ENCODE measurements around the gene LDB1. TPM values are rescaled to one million over a fixed set of nuclear protein-coding genes. Genes with fewer than 3 reads are reported as not detected.

The LDB1 gene
- total and polyA plus RNA-seq, 2 of the 13 experiments (the other 11 are each of a cell fraction or from before 2014, with no cell fraction given): 17.2 to 45.5 TPM

DNA sequence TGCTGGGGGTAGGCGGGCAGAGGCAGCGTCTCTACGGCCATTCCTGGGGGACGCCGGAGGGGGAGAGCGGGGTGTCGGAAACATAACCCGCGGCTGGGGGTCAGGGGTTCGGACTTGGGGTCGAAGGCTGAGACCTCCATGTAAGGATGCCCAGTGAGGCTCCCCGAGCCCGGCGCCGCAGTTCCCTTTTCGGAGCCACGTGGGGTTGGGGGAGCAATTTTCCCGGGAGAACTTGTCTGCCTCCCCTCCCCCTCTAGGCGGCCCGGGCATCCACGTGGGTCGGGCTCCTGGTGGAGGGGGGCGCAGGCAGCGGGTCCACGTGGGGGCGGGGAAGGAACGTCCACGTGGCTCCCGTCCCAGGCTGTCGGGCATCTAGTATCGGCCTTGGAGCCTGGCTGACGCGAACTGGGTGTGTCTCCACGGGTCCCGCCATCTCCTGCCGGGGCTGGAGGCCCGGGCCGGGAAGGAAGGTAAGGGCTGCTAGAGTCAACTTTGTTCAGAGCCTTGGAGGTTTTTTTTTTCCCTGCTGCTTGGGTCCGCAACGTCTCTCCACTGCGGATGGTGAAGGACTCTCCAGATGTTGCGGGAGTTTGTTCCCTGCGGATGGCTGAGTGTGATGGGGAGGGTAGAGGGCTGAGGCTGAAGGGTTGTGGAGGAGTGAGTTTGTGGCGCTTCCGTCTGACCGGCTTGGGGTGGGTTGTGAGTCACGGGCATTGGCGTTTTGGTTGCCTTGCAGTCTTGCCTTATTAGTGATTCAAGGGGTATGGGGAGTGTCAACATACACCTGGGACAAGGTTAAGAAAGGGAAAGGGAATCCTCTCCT lies 13.4 kb upstream of the LDB1 start (continued):
- TF ChIP-seq, protein P1, sequence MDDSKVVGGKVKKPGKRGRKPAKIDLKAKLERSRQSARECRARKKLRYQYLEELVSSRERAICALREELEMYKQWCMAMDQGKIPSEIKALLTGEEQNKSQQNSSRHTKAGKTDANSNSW (CRISPR knock-in tag; IDR thresholded peaks at IDR 0.05; ENCODE audit: borderline replicate concordance): no peak; the same call in 1 of the 2 replicates
- TF ChIP-seq, protein P2, sequence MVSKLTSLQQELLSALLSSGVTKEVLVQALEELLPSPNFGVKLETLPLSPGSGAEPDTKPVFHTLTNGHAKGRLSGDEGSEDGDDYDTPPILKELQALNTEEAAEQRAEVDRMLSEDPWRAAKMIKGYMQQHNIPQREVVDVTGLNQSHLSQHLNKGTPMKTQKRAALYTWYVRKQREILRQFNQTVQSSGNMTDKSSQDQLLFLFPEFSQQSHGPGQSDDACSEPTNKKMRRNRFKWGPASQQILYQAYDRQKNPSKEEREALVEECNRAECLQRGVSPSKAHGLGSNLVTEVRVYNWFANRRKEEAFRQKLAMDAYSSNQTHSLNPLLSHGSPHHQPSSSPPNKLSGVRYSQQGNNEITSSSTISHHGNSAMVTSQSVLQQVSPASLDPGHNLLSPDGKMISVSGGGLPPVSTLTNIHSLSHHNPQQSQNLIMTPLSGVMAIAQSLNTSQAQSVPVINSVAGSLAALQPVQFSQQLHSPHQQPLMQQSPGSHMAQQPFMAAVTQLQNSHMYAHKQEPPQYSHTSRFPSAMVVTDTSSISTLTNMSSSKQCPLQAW (CRISPR knock-in tag; IDR thresholded peaks at IDR 0.05): peak; percentile 62; the same call in 1 of the 2 replicates
- TF ChIP-seq ZNF746 (CRISPR knock-in tag; IDR thresholded peaks at IDR 0.05): 0 out of 2 replicates have a peak, but pooled peaks have one; percentile 42
- peak; percentile 49; the same call in 1 of the 2 replicates for TF ChIP-seq GATAD2A (CRISPR knock-in tag; IDR thresholded peaks at IDR 0.05)
- TF ChIP-seq SRSF1 (optimal IDR thresholded peaks at IDR 0.05; ENCODE audit: low read depth, low read length): peak; percentile 4
- TF ChIP-seq, protein P3, sequence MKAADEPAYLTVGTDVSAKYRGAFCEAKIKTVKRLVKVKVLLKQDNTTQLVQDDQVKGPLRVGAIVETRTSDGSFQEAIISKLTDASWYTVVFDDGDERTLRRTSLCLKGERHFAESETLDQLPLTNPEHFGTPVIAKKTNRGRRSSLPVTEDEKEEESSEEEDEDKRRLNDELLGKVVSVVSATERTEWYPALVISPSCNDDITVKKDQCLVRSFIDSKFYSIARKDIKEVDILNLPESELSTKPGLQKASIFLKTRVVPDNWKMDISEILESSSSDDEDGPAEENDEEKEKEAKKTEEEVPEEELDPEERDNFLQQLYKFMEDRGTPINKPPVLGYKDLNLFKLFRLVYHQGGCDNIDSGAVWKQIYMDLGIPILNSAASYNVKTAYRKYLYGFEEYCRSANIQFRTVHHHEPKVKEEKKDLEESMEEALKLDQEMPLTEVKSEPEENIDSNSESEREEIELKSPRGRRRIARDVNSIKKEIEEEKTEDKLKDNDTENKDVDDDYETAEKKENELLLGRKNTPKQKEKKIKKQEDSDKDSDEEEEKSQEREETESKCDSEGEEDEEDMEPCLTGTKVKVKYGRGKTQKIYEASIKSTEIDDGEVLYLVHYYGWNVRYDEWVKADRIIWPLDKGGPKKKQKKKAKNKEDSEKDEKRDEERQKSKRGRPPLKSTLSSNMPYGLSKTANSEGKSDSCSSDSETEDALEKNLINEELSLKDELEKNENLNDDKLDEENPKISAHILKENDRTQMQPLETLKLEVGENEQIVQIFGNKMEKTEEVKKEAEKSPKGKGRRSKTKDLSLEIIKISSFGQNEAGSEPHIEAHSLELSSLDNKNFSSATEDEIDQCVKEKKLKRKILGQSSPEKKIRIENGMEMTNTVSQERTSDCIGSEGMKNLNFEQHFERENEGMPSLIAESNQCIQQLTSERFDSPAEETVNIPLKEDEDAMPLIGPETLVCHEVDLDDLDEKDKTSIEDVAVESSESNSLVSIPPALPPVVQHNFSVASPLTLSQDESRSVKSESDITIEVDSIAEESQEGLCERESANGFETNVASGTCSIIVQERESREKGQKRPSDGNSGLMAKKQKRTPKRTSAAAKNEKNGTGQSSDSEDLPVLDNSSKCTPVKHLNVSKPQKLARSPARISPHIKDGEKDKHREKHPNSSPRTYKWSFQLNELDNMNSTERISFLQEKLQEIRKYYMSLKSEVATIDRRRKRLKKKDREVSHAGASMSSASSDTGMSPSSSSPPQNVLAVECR (CRISPR knock-in tag; IDR thresholded peaks at IDR 0.05; ENCODE audit: borderline replicate concordance): peak; percentile 85
- TF ChIP-seq, protein P4, sequence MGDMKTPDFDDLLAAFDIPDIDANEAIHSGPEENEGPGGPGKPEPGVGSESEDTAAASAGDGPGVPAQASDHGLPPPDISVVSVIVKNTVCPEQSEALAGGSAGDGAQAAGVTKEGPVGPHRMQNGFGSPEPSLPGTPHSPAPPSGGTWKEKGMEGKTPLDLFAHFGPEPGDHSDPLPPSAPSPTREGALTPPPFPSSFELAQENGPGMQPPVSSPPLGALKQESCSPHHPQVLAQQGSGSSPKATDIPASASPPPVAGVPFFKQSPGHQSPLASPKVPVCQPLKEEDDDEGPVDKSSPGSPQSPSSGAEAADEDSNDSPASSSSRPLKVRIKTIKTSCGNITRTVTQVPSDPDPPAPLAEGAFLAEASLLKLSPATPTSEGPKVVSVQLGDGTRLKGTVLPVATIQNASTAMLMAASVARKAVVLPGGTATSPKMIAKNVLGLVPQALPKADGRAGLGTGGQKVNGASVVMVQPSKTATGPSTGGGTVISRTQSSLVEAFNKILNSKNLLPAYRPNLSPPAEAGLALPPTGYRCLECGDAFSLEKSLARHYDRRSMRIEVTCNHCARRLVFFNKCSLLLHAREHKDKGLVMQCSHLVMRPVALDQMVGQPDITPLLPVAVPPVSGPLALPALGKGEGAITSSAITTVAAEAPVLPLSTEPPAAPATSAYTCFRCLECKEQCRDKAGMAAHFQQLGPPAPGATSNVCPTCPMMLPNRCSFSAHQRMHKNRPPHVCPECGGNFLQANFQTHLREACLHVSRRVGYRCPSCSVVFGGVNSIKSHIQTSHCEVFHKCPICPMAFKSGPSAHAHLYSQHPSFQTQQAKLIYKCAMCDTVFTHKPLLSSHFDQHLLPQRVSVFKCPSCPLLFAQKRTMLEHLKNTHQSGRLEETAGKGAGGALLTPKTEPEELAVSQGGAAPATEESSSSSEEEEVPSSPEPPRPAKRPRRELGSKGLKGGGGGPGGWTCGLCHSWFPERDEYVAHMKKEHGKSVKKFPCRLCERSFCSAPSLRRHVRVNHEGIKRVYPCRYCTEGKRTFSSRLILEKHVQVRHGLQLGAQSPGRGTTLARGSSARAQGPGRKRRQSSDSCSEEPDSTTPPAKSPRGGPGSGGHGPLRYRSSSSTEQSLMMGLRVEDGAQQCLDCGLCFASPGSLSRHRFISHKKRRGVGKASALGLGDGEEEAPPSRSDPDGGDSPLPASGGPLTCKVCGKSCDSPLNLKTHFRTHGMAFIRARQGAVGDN (CRISPR knock-in tag; IDR thresholded peaks at IDR 0.05): peak; percentile 80
- TF ChIP-seq ATF7-NPFF (CRISPR knock-in tag; IDR thresholded peaks at IDR 0.05; ENCODE audit: low read depth): peak; percentile 16; the same call in 1 of the 2 replicates
- TF ChIP-seq, protein P5, sequence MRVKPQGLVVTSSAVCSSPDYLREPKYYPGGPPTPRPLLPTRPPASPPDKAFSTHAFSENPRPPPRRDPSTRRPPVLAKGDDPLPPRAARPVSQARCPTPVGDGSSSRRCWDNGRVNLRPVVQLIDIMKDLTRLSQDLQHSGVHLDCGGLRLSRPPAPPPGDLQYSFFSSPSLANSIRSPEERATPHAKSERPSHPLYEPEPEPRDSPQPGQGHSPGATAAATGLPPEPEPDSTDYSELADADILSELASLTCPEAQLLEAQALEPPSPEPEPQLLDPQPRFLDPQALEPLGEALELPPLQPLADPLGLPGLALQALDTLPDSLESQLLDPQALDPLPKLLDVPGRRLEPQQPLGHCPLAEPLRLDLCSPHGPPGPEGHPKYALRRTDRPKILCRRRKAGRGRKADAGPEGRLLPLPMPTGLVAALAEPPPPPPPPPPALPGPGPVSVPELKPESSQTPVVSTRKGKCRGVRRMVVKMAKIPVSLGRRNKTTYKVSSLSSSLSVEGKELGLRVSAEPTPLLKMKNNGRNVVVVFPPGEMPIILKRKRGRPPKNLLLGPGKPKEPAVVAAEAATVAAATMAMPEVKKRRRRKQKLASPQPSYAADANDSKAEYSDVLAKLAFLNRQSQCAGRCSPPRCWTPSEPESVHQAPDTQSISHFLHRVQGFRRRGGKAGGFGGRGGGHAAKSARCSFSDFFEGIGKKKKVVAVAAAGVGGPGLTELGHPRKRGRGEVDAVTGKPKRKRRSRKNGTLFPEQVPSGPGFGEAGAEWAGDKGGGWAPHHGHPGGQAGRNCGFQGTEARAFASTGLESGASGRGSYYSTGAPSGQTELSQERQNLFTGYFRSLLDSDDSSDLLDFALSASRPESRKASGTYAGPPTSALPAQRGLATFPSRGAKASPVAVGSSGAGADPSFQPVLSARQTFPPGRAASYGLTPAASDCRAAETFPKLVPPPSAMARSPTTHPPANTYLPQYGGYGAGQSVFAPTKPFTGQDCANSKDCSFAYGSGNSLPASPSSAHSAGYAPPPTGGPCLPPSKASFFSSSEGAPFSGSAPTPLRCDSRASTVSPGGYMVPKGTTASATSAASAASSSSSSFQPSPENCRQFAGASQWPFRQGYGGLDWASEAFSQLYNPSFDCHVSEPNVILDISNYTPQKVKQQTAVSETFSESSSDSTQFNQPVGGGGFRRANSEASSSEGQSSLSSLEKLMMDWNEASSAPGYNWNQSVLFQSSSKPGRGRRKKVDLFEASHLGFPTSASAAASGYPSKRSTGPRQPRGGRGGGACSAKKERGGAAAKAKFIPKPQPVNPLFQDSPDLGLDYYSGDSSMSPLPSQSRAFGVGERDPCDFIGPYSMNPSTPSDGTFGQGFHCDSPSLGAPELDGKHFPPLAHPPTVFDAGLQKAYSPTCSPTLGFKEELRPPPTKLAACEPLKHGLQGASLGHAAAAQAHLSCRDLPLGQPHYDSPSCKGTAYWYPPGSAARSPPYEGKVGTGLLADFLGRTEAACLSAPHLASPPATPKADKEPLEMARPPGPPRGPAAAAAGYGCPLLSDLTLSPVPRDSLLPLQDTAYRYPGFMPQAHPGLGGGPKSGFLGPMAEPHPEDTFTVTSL (CRISPR knock-in tag; IDR thresholded peaks at IDR 0.05; ENCODE audit: borderline replicate concordance): peak; percentile 36; the same call in 1 of the 2 replicates
- TF ChIP-seq PRMT3 (CRISPR knock-in tag; IDR thresholded peaks at IDR 0.05; ENCODE audit: borderline replicate concordance, low read depth): no peak
